ENCODE results near the gene DQX1. TPM values are rescaled to one million over a fixed set of nuclear protein-coding genes. Genes with fewer than 3 reads are reported as not detected.

Gene DQX1
- total and polyA plus RNA-seq, 9 of the 15 experiments (the other 6 are each of a cell fraction or from before 2014, with no cell fraction given): 0.04 to 0.38 (median 0.18) TPM; not detected in 1

DNA sequence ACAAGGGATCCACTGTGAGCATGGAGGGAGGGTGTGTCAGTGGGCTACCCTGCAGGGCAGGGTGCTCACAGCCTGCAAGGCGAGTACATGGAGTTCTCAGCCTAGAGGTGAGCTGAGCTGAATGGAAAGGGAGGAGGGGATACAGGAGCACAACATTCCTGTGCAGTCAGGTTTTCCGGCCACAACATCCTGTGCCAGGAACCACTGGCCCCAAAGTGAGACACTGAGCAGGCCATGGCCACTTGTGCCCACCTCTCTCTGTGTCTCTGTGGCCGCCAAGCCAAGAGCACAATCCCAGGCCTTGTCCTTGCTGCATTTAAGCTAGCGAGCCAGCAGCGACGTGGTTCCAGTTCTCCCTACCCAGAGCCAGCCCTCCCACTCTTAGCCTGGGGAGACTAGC lies 34.6 kb upstream of the DQX1 start (continued):
- TF ChIP-seq, protein P1, sequence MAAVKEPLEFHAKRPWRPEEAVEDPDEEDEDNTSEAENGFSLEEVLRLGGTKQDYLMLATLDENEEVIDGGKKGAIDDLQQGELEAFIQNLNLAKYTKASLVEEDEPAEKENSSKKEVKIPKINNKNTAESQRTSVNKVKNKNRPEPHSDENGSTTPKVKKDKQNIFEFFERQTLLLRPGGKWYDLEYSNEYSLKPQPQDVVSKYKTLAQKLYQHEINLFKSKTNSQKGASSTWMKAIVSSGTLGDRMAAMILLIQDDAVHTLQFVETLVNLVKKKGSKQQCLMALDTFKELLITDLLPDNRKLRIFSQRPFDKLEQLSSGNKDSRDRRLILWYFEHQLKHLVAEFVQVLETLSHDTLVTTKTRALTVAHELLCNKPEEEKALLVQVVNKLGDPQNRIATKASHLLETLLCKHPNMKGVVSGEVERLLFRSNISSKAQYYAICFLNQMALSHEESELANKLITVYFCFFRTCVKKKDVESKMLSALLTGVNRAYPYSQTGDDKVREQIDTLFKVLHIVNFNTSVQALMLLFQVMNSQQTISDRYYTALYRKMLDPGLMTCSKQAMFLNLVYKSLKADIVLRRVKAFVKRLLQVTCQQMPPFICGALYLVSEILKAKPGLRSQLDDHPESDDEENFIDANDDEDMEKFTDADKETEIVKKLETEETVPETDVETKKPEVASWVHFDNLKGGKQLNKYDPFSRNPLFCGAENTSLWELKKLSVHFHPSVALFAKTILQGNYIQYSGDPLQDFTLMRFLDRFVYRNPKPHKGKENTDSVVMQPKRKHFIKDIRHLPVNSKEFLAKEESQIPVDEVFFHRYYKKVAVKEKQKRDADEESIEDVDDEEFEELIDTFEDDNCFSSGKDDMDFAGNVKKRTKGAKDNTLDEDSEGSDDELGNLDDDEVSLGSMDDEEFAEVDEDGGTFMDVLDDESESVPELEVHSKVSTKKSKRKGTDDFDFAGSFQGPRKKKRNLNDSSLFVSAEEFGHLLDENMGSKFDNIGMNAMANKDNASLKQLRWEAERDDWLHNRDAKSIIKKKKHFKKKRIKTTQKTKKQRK (IDR thresholded peaks at IDR 0.05; ENCODE audit: borderline replicate concordance, low read depth, low read length): no peak
- TF ChIP-seq KDM4B (IDR thresholded peaks at IDR 0.05; ENCODE audit: borderline replicate concordance in 2 of 2, low read depth in 1 of 2): no peak
- no peak for TF ChIP-seq FOS (IDR thresholded peaks at IDR 0.05; ENCODE audit: extremely low read depth, insufficient read length)
- TF ChIP-seq, protein P2, sequence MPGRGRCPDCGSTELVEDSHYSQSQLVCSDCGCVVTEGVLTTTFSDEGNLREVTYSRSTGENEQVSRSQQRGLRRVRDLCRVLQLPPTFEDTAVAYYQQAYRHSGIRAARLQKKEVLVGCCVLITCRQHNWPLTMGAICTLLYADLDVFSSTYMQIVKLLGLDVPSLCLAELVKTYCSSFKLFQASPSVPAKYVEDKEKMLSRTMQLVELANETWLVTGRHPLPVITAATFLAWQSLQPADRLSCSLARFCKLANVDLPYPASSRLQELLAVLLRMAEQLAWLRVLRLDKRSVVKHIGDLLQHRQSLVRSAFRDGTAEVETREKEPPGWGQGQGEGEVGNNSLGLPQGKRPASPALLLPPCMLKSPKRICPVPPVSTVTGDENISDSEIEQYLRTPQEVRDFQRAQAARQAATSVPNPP (IDR thresholded peaks at IDR 0.05; ENCODE audit: borderline replicate concordance, insufficient read depth, insufficient read length): no peak
- TF ChIP-seq EP300 (IDR thresholded peaks at IDR 0.05; ENCODE audit: low read length): no peak
- no peak for TF ChIP-seq KAT7 (CRISPR knock-in tag; IDR thresholded peaks at IDR 0.05; ENCODE audit: borderline replicate concordance)

Measured in K562 (cell line).